GM19351 (cell line): ENCODE data around the gene TOMM20L.

ENCODE experiments used
- ATAC-seq: cut with Tn5 transposase; IDR thresholded peaks from one replicate; pipeline ENCODE4 v1.9.1; 2021; ENCODE audit warnings: mild to moderate bottlenecking, moderate library complexity; ENCODE audit not compliant: unreplicated experiment

Gene TOMM20L

GRCh38 chr14:58426670-58427280 is 31.0 kb downstream of the TOMM20L start:
- no peak for ATAC-seq

- ATAC-seq = peak; percentile 92
These were observed 31.8 kb downstream of the TOMM20L start, which contains the start of the genes KIAA0586 and TIMM9 for GRCh38 chr14:58427281-58428117. TSS of gene KIAA0586 (plus strand) at chr14:58427719. CDS start at chr14:58428265, 546 bp downstream. TSS of gene TIMM9 (minus strand) at chr14:58427531. CDS start at chr14:58411945, 15,586 bp downstream.

- ATAC-seq = no peak
These were observed 32.5 kb downstream of the TOMM20L start for GRCh38 chr14:58428118-58428683.

GRCh38 chr14:58430156-58430555 is 34.4 kb downstream of the TOMM20L start:
- ATAC-seq = no peak

GRCh38 chr14:58439476-58439875 is 43.7 kb downstream of the TOMM20L start:
- ATAC-seq = no peak

GRCh38 chr14:58444627-58445026 is 48.9 kb downstream of the TOMM20L start:
- ATAC-seq = no peak

- no peak for ATAC-seq
These were observed 60.0 kb downstream of the TOMM20L start for GRCh38 chr14:58455593-58456265.
